GM12873 (cell line): ENCODE measurements around the gene RPL29.

ENCODE experiments used
- TF ChIP-seq, protein P1 (sequence below): IDR thresholded peaks from 2 replicates; pipeline ENCODE4 v1.5.1; 2012; ENCODE audit warnings: low read depth, mild to moderate bottlenecking, moderate library complexity, low read length, control low read depth; ENCODE audit not compliant: insufficient read depth; ENCODE audit errors: missing control alignments

Gene RPL29

DNA sequence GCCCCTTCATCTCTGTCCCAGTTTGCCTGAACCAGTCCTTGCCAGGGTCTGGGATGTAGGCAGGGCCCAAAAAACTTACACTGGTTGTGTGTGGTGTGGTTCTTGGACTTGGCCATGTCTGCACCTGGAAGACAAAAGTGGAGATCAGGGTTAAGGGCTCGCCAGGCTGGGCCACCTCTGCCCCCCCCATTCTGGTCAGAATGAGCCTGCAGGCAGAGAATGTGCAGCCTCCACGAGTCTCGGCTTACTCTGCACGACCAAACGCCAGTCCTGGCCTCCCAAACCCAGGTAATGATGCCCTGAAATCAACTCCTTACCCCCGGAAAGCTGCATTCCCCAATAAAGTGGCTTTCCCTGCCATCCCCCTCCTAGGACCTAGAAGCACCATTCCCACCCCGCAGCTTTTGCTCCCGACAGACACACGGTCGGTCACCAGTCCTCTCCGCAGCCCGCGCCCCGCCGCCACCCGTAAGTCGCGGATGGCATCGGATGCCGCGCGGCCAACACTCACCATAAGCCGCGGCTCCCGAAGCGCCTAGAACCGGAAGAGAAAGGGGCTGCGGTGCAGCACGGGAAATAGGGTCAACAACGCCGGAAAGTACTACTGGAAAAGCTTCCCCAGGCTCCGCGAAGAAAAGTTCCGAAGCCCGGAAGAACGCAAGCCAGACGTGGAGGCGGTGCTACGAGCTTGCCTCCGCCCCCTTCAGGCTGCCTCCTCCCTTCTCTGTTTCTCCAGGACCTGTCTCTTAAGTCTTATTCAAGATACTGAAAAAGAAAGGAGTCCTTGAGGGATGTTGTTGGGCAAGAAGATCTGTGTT is at the start of gene RPL29:
Gene RPL29, minus strand, starts transcription at position 550 of the 818 bp plus-strand sequence. Its CDS starts 434 bp downstream, at position 116.
- TF ChIP-seq, protein P1, sequence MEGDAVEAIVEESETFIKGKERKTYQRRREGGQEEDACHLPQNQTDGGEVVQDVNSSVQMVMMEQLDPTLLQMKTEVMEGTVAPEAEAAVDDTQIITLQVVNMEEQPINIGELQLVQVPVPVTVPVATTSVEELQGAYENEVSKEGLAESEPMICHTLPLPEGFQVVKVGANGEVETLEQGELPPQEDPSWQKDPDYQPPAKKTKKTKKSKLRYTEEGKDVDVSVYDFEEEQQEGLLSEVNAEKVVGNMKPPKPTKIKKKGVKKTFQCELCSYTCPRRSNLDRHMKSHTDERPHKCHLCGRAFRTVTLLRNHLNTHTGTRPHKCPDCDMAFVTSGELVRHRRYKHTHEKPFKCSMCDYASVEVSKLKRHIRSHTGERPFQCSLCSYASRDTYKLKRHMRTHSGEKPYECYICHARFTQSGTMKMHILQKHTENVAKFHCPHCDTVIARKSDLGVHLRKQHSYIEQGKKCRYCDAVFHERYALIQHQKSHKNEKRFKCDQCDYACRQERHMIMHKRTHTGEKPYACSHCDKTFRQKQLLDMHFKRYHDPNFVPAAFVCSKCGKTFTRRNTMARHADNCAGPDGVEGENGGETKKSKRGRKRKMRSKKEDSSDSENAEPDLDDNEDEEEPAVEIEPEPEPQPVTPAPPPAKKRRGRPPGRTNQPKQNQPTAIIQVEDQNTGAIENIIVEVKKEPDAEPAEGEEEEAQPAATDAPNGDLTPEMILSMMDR, result no peak

- TF ChIP-seq, protein P1, result no peak
These were observed 49.3 kb upstream of the RPL29 start for GRCh38 chr3:52044869-52045619.

GRCh38 chr3:52043750-52044149 is 48.1 kb upstream of the RPL29 start:
- TF ChIP-seq, protein P1, result no peak

DNA sequence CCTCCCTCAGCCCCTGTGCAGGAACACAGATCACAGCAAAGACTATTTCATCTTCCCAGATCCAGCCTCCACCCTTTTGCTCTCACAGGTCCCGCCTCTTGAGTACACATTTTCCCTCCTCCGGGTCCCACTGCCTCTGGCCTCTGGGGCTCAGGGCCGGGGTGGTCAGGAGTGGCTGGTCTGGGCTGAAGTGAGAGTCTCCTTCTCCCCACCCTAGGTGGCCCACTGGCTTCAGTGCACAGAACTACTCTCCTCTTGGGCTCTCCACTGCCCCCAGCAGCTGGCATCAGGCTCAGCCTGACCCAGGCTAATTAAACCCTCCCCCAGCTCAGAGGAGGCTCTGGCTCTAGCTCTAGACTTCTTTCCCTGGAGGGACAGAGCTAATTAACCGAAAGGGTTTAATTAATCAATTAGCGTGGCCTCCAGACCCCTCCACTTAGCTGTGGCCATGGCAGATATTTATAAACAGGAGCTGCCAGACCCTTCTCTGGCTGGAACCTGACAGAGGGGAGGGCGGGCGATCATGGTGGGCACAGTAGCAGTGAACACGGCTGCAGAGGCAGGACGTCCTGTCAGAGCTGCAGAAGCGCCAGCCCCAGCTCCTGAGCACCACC is 45.5 kb upstream of the RPL29 start:
- TF ChIP-seq, protein P1, result no peak

DNA sequence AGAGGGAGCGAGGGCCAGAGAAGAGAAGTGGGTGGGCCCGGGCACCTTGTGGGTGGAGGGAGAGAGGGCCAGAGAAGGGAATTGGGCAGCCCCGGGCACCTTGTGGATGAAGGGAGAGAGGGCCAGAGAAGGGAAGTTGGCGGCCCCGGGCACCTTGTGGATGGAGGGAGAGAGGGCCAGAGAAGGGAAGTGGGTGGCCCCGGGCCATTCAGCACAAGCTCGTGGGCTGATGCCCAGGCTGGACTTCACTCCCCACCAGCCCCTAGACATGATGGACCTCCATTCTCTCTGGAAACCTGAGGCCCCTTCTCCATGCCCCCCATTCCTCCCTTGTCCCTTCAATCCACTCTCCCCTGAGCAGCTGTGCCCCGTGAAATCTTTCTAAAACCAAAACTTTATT is 44.9 kb upstream of the RPL29 start:
- TF ChIP-seq, protein P1, result no peak

DNA sequence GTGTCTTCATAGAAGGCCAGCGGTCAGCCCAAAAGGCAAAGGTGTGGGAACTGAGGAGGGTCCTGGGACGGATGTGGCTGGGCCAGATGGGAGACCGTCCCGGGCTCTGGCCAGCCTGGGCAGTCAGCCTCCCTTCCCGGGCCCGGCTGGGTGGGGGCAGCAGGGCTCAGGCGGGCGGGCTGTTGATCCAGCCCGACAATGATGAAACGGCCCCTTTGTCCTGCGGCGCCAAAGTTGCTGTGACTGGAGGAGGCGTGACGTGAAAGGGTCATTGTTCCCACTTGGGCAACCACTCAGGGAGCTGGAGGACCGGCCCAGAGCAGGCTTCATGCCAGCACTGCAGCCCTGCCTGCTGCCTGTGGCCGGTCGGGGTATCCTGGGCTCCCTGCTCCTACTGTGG is 44.2 kb upstream of the RPL29 start:
- TF ChIP-seq, protein P1, result no peak

GRCh38 chr3:52039426-52039825 is 43.7 kb upstream of the RPL29 start:
- TF ChIP-seq, protein P1, result no peak
